COLO829 (cell line): ENCODE measurements around the gene UGT1A10.

Experiments used
- DNase-seq: peaks from one replicate; pipeline ENCODE4 v3.0.0; 2012; ENCODE audit warnings: low spot score

The UGT1A10 gene

DNA sequence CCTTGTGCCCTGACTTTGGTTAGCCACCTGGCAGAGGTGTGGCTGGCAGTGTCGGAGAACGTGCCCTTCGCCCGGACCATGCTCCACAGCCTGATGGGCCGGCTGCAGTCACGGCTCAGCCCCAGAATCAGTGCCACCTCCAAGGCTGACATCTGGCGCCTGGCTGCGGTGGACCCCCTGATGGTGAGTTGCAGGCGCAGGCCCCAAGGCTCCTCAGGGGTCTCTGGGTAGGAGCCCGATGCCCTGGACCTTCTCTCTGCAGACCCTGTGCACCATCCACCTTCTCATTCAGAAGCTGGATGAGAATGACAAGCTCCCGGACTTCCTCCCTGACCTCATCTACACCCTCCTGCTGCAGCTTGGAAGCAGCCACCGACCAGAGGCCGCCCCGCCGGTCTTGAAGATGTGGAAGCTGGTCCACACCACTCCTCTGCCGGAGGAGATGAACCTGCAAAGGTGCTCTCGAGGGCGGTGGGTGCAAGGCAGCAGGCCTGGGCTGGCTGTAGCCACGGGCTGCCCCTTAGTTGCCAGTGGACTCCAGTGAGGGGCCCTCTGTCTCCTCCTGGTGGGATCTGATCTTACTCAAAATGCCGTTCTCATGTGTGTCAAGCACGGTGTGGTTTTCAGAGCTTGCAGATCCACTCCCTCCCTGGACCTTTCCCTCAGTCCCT lies 186.0 kb downstream of the UGT1A10 start:
- no peak for DNase-seq
